HG02610 (cell line): ENCODE measurements around the gene CYLD.
A peak's percentile ranks its signal among the peaks of the same experiment; 100 is the strongest.

ENCODE experiments used
- ATAC-seq: cut with Tn5 transposase; IDR thresholded peaks from one replicate; pipeline ENCODE4 v1.9.1; 2021; ENCODE audit warnings: mild to moderate bottlenecking, moderate library complexity; ENCODE audit not compliant: unreplicated experiment

CYLD gene

GRCh38 chr16:50737420-50737959 is 4.4 kb upstream of the CYLD start:
- no peak for ATAC-seq

- no peak for ATAC-seq
Observed at GRCh38 chr16:50739031-50739430, 2.9 kb upstream of the CYLD start.

GRCh38 chr16:50740736-50741135 is 1.1 kb upstream of the CYLD start:
- no peak for ATAC-seq

- no peak for ATAC-seq
Observed at GRCh38 chr16:50741225-50741780, 583 bp upstream of the CYLD start.

- no peak for ATAC-seq
Observed at GRCh38 chr16:50742576-50743200, 802 bp downstream of the CYLD start.

GRCh38 chr16:50743581-50744225 is 1.8 kb downstream of the CYLD start:
- no peak for ATAC-seq

- no peak for ATAC-seq
Observed at GRCh38 chr16:50744881-50745280, 3.0 kb downstream of the CYLD start.

GRCh38 chr16:50745940-50746339 is 4.1 kb downstream of the CYLD start:
- no peak for ATAC-seq

- ATAC-seq, result peak; percentile 48
Observed at GRCh38 chr16:50747207-50747956, 5.5 kb downstream of the CYLD start.

- ATAC-seq, result no peak
Observed at GRCh38 chr16:50751528-50751927, 9.6 kb downstream of the CYLD start.

GRCh38 chr16:50752471-50753235 is 10.8 kb downstream of the CYLD start:
- no peak for ATAC-seq

GRCh38 chr16:50756473-50756872 is 14.6 kb downstream of the CYLD start:
- ATAC-seq, result no peak

GRCh38 chr16:50761267-50761666 is 19.4 kb downstream of the CYLD start:
- no peak for ATAC-seq

GRCh38 chr16:50762241-50762640 is 20.4 kb downstream of the CYLD start:
- ATAC-seq, result no peak

- ATAC-seq, result no peak
Observed at GRCh38 chr16:50763211-50763610, 21.3 kb downstream of the CYLD start.

GRCh38 chr16:50765260-50765659 is 23.4 kb downstream of the CYLD start:
- ATAC-seq, result no peak

- ATAC-seq, result no peak
Observed at GRCh38 chr16:50765861-50766260, 24.0 kb downstream of the CYLD start.

- no peak for ATAC-seq
Observed at GRCh38 chr16:50767197-50767596, 25.3 kb downstream of the CYLD start.

- no peak for ATAC-seq
Observed at GRCh38 chr16:50771366-50771765, 29.5 kb downstream of the CYLD start.

- no peak for ATAC-seq
Observed at GRCh38 chr16:50774405-50774804, 32.5 kb downstream of the CYLD start.

GRCh38 chr16:50774960-50775359 is 33.1 kb downstream of the CYLD start:
- ATAC-seq, result no peak
